GM12878 (cell line): ENCODE data around the gene FCRLA. TPM values are rescaled to one million over a fixed set of nuclear protein-coding genes. Genes with fewer than 3 reads are reported as not detected.
"Not testable (repeated sequence)": the region's sequence is repeated elsewhere in the genome, so short reads cannot be mapped to it uniquely, and the experiment has no call there.

Experiments used
- ATAC-seq: fragments of 200-7000 bp; cut with Tn5 transposase; 3 replicates; pipeline ENCODE4 v1.9.1; 2020; ENCODE audit warnings: mild to moderate bottlenecking, moderate library complexity
- BruUV-seq: library from RNA; stranded (reverse); fragments of 400-500 nt; replicated peaks from 2 replicates; lab custom pipeline; 2021; lab: Mats Ljungman, UMichigan
- CTCF ChIA-PET: fragments of 300-600 bp; sonication (Branson Sonifier 250); formaldehyde crosslinking; extraction: SDS; loops from one replicate; lab custom pipeline; 2021; ENCODE audit warnings: inconsistent platforms; lab: Yijun Ruan, JAX
- POLR2A ChIA-PET: fragments of 350-600 bp; formaldehyde crosslinking; extraction: SDS; loops from one replicate; lab custom pipeline; 2021; ENCODE audit warnings: inconsistent platforms; lab: Charles Lee
- RAD21 ChIA-PET: fragments of 300-600 bp; sonication (Branson Sonifier 250); formaldehyde crosslinking; loops from one replicate; lab custom pipeline; 2023; ENCODE audit warnings: antibody characterized with exemption; ENCODE audit not compliant: unreplicated experiment; lab: Charles Lee
- SMC1A ChIA-PET: fragments of 300-600 bp; sonication (Branson Sonifier 250); formaldehyde crosslinking; loops from one replicate; lab custom pipeline; 2023; ENCODE audit not compliant: unreplicated experiment, uncharacterized antibody; lab: Charles Lee
- DNase-seq: peaks from one replicate; pipeline ENCODE4 v3.0.0-alpha.2; 2011; ENCODE audit warnings: low read depth, low spot score
- FAIRE-seq: peaks from 3 replicates; lab custom pipeline; 2011; peaks lifted over from hg19 to GRCh38; lab: Jason Lieb, UNC
- H2AFZ ChIP-seq: 2 replicates; pipeline ENCODE4 v1.6.0; 2011; ENCODE audit warnings: low read depth, low read length, control low read depth; ENCODE audit not compliant: control insufficient read depth
- H3K27ac ChIP-seq: 2 replicates; pipeline ENCODE4 v1.5.1; 2011; ENCODE audit warnings: control low read depth; ENCODE audit not compliant: control insufficient read depth, insufficient read depth
- H3K27me3 ChIP-seq, 2 experiments: replicated peaks in 1 of 2; 2 replicates each; pipeline versions ENCODE4 v1.6.0 to v1.6.1; 2011; ENCODE audit warnings: low read length in 1 of 2; ENCODE audit not compliant: control insufficient read depth in 2 of 2, insufficient read depth in 2 of 2
- H3K36me3 ChIP-seq, 2 experiments: 2 replicates each; pipeline ENCODE4 v1.5.1; 2011; ENCODE audit warnings: low read length in 1 of 2; ENCODE audit not compliant: control insufficient read depth in 2 of 2, insufficient read depth in 2 of 2
- H3K4me1 ChIP-seq: 2 replicates; pipeline ENCODE4 v1.6.1; 2011; ENCODE audit warnings: mild to moderate bottlenecking, low read length, moderate library complexity, mixed read lengths; ENCODE audit not compliant: control insufficient read depth, insufficient read depth
- H3K4me2 ChIP-seq: 2 replicates; pipeline ENCODE4 v1.6.0; 2011; ENCODE audit warnings: control low read depth; ENCODE audit not compliant: control insufficient read depth, insufficient read depth
- H3K4me3 ChIP-seq: fragments of 200-600 bp; sonication (generic); 2 replicates; pipeline ENCODE4 v1.5.1; 2016
- H3K79me2 ChIP-seq: 2 replicates; pipeline ENCODE4 v1.6.0; 2011; ENCODE audit warnings: low read length; ENCODE audit not compliant: control insufficient read depth, insufficient read depth
- H3K9ac ChIP-seq: 2 replicates; pipeline ENCODE4 v1.8.0; 2011; ENCODE audit warnings: low read length, control low read depth, mixed read lengths; ENCODE audit not compliant: control insufficient read depth, insufficient read depth
- H3K9me3 ChIP-seq: replicated peaks from 3 replicates; pipeline ENCODE4 v1.5.1; 2011; ENCODE audit warnings: mild to moderate bottlenecking, low read length; ENCODE audit not compliant: control insufficient read depth, insufficient read depth
- H4K20me1 ChIP-seq: 2 replicates; pipeline ENCODE4 v1.6.0; 2011; ENCODE audit not compliant: control insufficient read depth, insufficient read depth
- NKRF ChIP-seq: fragments of 450-650 bp; conservative IDR thresholded peaks from 2 replicates; pipeline ENCODE4 v1.6.1; 2017; ENCODE audit warnings: mild to moderate bottlenecking, moderate library complexity
- PAX5 ChIP-seq: IDR thresholded peaks from 2 replicates; pipeline ENCODE4 v1.6.1; 2011; ENCODE audit warnings: low read depth, low read length, borderline replicate concordance
- RELB ChIP-seq: fragments of 450-650 bp; IDR thresholded peaks from 2 replicates; pipeline ENCODE4 v1.6.1; 2017; ENCODE audit warnings: low read depth, mild to moderate bottlenecking, moderate library complexity
- WGBS: methylation state at CpG from one replicate; pipeline ENCODE4 v1.1.6; 2016; ENCODE audit warnings: low lambda C conversion rate; ENCODE audit not compliant: insufficient replicate concordance, insufficient coverage; ENCODE audit errors: missing lambda C conversion rate; 5-methylcytosine and 5-hydroxymethylcytosine counted together
- in situ Hi-C: fragments of 300-500 bp; cut with MboI; formaldehyde crosslinking; loops from 9 replicates; pipeline ENCODE4 v1.14.3; 2018; ENCODE audit warnings: mixed read lengths
- intact Hi-C: fragments of 100-400 bp; cut with micrococcal nuclease; formaldehyde crosslinking; loops from one replicate; pipeline ENCODE4 v1.14.2; 2022; ENCODE audit not compliant: unreplicated experiment
- polyA plus RNA-seq, 11 experiments: library from polyadenylated mRNA; depleted of rRNA in 4 of 11; unstranded in 6 of 11; stranded (reverse) in 5 of 11; fragments of >200 nt; fragmentation: Nextera tagmentation in 4 of 11; fragmentation: Illumina TruSeq in 1 of 11; extraction: Ambion mirVana in 4 of 11; extraction: Trizol in 1 of 11; gene quantifications; 1 replicate in 1 of 11; 2 replicates in 10 of 11; pipeline versions ENCODE4 v1.2.1 to v1.2.3, GENCODE V29; 2011 to 2016; ENCODE audit warnings: inconsistent platforms in 2 of 11, missing spikeins in 2 of 11, low read depth in 1 of 11
- total RNA-seq, 4 experiments: library from RNA; depleted of rRNA in 3 of 4; stranded (reverse); fragments of >200 nt in 3 of 4; fragmentation: Illumina TruSeq in 1 of 4; extraction: Trizol in 1 of 4; gene quantifications; 2 replicates each; pipeline versions ENCODE4 v1.2.1 to v1.2.3, GENCODE V29; 2013 to 2021
- TF ChIP-seq, protein P1 (sequence below): fragments of 450-650 bp; IDR thresholded peaks from 2 replicates; pipeline ENCODE4 v1.6.1; 2016; ENCODE audit warnings: mild to moderate bottlenecking

Gene FCRLA
- total and polyA plus RNA-seq, 10 of the 15 experiments (the other 5 are each of a cell fraction or from before 2014, with no cell fraction given): 130 to 714 (median 374) TPM

- TF ChIP-seq NKRF: no peak
- TF ChIP-seq RELB: no peak
Measured at GRCh38 chr1:161723459-161724141, 16.6 kb downstream of the FCRLA start (continued).

GRCh38 chr1:161725258-161725907 is 18.4 kb downstream of the FCRLA start:
- Histone ChIP-seq H3K4me2 (peak overlapping the region; percentile 95), H3K27ac (peak overlapping the region; percentile 78), H3K79me2 (peaks cover 12% of the 10 kb centered on the region), H2AFZ (peak overlapping the region; percentile 11), H3K4me3 (peak overlapping the region; percentile 88; the same call in 1 of the 2 replicates), H3K4me1 (peaks cover 50% of the 10 kb centered on the region), H3K9ac (peak overlapping the region; percentile 75)
- ChIA-PET CTCF (interaction anchor here (0.9 to 5.8 kb wide), 8 partner anchors 8 to 238 kb away, joined by 3 to 86 read pairs (median 5); partner anchors contain the start of gene FCRLA), RAD21 (interaction anchor here (0.8 to 6.1 kb wide), 5 partner anchors 9 to 186 kb away, joined by 3 to 85 read pairs (median 6); partner anchors contain the start of gene FCRLA), POLR2A (interaction anchor here (1.0 to 4.6 kb wide), 4 partner anchors 9 to 37 kb away, joined by 3 to 34 read pairs (median 4); no protein-coding TSS in a partner anchor), SMC1A (interaction anchor here (1.3 to 6.4 kb wide), 5 partner anchors 11 to 36 kb away, joined by 6 to 84 read pairs (median 21); partner anchors contain the start of gene FCRLA)
- H3K27me3 ChIP-seq, FAIRE-seq, in situ Hi-C loops, BruUV-seq, ATAC-seq, H3K9me3 ChIP-seq, intact Hi-C loops, DNase-seq, H3K36me3 ChIP-seq, H4K20me1 ChIP-seq: not testable (repeated sequence)
- WGBS: 45% methylated on average over 21 of the region's 22 CpGs
- peak; percentile 11; the same call in 1 of the 2 replicates for TF ChIP-seq PAX5
- TF ChIP-seq, protein P1, sequence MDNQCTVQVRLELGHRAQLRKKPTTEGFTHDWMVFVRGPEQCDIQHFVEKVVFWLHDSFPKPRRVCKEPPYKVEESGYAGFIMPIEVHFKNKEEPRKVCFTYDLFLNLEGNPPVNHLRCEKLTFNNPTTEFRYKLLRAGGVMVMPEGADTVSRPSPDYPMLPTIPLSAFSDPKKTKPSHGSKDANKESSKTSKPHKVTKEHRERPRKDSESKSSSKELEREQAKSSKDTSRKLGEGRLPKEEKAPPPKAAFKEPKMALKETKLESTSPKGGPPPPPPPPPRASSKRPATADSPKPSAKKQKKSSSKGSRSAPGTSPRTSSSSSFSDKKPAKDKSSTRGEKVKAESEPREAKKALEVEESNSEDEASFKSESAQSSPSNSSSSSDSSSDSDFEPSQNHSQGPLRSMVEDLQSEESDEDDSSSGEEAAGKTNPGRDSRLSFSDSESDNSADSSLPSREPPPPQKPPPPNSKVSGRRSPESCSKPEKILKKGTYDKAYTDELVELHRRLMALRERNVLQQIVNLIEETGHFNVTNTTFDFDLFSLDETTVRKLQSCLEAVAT: 0 out of 2 replicates have a peak, but pooled peaks have one; percentile 48
